22Rv1 (cell line): ENCODE data around the gene RFK.

Source experiments
- CTCF ChIP-seq: fragments of 450-650 bp; IDR thresholded peaks from 2 replicates; pipeline ENCODE4 v1.5.1; 2017; ENCODE audit warnings: mild to moderate bottlenecking
- ZFX ChIP-seq: fragments of 450-650 bp; IDR thresholded peaks from 2 replicates; pipeline ENCODE4 v1.6.1; 2017; ENCODE audit warnings: antibody characterized with exemption, borderline replicate concordance

GRCh38 chr9:76365028-76365427 is 29.2 kb downstream of the RFK start:
- TF ChIP-seq CTCF (no peak), ZFX (no peak)
